Fibroblast of skin of right quadriceps (primary cell): ENCODE results near the gene AQP2.
"Not testable (repeated sequence)": the region's sequence is repeated elsewhere in the genome, so short reads cannot be mapped to it uniquely, and the experiment has no call there.

Experiments used
- DNase-seq: peaks from one replicate; pipeline ENCODE4 v3.0.0-alpha.2; 2013

Gene AQP2

DNA sequence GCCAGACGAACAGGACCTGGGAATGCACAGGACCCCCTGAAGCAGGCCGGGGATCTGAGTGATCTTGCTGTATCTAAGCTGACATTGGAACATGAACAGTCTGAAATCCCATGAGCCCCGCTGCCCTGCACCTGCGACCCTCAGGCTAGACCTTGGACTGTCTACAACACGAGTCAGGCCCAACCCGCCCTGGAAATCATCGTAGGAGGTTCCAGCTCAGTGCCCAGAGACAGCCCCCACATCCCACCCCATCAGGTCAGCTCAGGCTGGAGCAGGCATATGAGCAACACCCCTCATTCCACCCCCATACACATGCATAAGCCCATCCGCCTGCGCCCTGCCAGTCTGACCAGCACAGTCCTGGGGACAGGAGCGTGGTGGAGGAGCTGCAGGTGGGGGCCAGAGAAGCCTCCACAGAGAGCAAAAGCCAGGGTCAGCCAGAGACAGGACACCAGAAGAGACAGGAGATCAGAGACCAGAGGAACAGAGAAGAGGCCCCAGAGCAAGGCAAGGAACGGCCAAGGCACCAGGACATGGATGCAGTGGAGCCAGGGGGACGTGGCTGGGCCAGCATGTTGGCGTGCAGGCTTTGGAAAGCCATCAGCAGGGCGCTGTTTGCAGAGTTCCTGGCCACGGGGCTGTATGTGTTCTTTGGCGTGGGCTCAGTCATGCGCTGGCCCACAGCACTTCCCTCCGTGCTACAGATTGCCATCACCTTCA lies 22.3 kb downstream of the AQP2 start, which contains the start of gene AQP6:
Gene AQP6, plus strand, starts transcription at position 307 of the 720 bp plus-strand sequence. Its CDS starts 227 bp downstream, at position 534.
- DNase-seq, result no peak

DNA sequence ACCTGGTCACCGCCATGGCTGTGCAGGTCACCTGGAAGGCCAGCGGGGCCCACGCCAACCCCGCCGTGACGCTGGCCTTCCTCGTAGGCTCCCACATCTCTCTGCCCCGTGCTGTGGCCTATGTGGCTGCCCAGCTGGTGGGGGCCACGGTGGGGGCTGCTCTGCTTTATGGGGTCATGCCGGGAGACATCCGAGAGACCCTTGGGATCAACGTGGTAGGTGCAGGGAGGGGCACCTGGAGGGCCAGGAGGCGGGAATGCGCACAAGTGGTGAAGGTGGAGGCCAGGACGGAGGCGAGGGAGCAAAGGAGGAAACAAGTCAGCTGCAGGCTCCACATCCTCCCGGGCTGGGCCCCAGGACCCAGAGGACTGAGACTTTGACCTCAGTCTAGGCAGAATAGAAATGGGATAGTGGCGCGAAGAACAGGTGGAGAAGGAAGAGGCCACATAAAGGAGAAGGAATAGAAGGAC lies 22.9 kb downstream of the AQP2 start:
- DNase-seq, result no peak

DNA sequence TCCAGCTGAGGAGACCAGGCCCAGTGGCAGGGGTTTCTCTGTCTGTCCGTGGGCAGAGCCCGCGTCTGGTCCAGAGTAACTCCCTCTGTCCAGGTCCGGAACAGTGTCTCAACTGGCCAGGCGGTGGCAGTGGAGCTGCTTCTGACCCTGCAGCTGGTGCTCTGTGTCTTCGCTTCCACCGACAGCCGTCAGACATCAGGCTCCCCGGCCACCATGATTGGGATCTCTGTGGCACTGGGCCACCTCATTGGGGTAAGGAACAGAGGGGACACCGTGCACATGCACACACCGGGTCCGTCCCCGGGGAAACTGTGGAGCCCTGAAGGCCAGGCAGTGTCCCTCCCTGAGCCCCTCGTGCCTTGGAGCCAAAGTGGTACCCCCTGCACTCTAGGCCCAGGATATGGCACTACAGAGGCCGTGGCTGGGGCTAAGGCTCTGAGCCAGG lies 23.7 kb downstream of the AQP2 start:
- peak; percentile 30 for DNase-seq

DNA sequence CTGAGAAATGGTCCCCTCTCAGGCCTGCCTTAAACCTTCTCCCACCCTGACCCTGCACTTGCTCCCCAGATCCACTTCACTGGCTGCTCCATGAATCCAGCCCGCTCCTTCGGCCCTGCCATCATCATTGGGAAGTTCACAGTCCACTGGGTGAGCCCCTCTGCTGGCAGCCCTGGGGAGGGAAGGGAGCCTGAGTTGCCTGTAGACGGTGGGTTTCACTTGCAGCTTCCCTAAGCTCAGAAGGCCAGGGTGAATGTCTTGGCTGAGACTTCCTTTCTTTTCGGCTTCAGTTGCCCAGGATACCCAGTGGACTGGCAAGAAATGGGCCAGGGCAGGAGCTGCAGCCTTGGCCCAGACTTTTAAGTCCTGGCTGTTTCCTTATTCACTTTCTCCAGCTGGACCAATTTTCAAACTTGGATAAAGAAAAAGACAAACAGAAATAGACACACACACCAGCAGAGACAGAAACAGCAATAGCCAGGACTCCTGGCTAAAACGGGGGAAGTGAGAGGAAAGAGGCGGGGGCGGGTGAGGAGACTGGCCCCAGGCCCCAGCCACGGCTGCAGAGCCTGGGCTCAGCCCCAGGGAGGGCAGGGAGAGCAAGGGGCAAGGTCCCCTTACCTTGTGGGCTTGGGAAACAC lies 24.3 kb downstream of the AQP2 start:
- no peak for DNase-seq

DNA sequence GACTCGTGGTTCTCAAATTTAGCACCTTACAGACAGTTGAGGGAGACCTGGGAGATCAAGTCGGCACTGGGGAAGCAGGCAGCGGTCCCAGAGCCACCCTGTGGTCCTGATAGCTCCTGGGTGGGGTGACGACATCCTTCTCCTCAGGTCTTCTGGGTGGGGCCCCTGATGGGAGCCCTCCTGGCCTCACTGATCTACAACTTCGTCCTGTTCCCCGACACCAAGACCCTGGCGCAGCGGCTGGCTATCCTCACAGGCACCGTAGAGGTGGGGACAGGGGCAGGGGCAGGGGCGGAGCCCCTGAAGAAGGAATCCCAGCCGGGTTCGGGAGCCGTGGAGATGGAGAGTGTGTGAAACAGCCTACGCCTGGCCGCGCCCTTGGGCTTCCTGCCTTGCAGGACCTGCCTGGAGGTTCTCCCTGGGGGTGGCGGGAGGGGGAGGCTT lies 24.8 kb downstream of the AQP2 start:
- no peak for DNase-seq

DNA sequence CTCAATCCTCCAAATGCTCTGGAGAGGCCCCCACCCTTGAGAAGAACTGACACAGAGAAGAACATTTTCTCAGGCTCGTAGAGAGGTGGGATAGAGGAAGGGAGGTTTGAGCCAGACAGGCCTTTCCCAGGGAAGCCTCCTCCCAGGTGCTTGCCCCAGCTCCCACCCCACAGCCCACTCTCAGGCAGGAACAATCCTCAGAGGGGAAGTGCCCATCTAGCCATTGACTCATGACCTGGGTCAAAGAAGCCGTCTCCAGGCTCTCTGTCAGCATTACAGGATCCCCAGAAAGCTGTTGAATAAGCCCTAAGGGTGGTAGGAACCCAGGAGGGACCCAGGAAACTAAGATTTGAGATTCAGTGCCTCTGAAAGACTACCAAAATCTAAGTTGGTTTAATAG lies 26.0 kb downstream of the AQP2 start:
- no peak for DNase-seq

DNA sequence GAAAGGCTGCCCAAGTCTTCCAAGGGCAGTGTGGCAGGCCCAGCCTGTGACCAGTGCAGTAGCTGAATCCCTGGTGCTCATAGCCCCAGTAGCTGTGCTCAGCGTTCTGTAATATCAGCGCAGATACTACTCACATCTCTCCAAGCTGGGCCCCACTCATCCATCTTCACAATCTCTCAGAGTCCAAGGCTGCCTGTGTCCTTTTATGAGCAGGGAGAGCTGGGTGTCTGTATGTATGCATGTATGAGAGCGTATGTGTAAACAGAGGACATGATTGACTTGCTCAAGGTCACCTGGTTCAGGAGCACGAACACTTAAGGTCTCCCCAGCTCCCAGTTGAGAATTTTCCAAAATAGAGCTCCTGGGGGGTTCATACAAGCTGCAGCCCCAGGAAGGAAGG lies 27.6 kb downstream of the AQP2 start:
- no peak for DNase-seq

DNA sequence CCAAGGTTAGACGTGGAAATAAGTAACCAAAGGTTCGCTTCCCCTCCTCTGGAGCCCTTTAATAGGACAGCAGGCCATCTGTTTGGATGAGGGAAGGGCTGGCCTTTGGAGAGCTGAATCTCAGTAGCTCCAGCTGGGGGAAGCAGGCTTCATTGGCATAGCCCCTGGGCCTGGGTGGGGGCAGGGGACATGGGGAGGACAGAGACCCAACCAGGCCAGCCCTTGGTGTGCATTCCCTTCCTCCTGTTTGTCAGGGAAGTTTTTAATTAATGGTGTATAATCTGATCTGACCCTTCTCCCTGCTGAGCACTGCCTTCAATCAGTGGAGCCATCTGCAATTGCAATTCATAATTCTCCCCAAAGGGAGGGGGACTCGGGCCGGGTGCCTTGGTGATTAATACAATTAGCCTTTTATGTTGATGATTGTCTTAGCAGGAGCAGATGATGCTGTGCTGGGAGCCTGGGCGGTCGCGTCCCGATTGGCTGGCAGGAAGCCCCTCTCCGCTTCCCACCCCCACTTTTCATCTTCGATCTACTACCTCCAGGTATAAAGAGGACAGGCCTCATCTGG lies 28.6 kb downstream of the AQP2 start:
- DNase-seq, result no peak

DNA sequence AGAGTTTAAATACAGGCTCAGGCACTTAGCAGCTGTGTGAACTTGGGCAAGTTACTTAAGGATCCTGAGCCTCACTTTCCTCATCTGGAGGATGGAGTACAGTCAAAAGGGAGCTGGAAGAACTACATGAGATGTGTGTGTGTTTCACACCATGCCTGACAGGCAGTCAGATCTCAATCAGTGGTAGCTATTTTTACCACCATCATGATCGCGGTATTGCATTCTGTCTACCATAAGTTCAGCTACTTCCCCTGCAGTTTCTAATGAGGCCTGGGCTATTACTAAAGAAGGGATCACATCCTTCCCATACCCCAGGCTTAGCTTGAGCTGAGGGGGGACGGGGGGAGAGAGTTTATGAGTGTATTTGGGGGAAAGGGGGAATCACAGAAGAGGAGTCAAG lies 29.3 kb downstream of the AQP2 start:
- no peak for DNase-seq

DNA sequence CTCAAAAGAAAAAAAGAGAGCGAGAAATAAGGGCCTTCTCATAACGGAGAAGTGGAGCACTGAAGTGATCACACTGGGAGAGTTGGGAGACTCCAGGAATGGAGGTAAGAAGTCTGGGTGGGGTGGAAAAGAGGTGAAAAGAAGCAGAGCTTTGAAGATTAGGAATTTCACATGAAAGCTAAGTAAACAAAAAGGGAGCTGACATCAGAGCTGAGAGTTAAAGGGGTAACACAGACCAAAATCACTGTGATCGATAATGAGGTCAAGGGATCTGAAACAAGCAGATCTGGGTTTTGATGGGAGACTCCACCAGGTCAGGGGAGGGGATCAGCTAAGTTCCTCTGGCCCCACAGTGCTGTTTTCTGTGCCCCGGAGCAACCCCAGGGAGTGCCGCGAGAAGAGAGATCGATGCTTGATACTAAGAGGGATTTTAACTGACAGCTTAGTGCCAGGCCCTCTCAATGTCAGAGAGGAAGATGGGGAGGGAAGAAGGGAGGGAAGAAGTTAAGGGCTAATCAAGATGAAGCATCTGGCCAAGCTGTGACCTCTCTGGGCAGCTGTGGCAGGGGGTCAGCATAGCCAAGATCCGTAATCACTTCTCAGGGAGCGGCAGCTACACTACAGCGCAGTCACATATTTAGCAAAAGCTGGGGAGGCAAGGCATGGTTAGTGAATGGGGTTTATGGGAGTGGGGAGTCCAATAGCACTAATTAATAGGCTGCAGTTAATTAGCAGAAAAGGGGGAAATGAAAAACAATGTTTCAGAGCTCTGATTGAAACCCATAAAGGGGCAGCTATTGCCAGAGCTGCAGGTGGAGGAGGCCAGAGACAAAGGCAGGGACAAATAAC lies 30.2 kb downstream of the AQP2 start:
- DNase-seq, result no peak

DNA sequence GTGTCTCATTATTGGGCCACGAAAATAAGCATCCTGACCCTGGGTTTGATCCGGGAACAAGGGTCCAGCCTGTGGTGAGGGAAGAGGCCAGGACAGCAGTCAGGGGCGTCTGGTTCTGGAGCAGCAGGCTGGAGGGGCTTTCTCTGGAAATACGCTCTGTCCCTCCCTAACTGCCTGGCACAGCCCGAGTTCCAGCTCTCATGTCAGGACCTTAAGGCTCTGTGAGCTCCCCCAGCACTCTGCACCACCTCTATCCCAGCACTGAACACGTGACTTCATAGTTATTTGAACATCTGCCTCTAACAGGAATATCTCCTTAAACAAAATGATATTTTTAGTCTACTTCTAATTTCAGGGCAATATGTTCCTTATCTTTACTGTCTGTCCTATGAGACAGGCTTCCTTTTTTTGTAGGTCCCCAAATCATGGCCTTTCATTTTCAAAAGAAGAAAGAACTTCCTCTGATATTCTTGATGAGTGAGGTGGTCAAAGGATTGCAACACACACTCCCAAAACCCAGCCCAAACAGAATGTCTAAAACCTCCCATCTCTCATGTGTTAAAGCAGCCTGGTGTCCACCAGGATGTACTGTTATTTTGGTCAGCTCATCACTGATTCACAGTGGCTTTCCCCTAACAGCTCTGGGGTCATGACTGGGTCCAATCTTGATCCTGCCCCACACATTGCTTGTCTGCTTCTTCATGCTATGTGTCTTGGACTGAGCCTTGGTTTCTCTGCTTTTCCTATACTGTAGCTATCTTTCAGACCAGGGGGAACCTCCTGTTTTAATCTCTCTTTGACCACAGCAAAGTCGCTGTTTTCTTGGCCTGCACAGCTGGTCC lies 31.9 kb downstream of the AQP2 start:
- no peak for DNase-seq

DNA sequence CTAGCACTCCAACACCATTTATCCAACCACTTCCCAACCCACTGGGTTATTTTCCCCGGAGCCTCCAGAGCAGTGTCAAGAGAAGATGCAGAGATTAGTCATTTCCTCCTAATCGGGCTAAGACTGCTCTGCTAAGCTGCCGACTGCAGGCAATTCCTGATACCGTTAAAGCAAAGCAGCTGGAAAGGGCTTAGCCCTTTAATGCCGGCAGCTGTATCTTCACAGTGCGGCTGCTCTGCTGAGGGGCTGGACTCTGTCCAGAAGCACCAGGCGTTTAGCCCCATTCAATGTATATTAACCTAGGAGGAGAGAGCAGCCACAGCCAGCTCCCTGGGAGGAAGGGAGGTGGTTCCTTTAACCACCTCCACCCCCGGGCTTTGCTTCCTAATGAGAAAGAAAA lies 33.4 kb downstream of the AQP2 start:
- DNase-seq, result peak; percentile 89

DNA sequence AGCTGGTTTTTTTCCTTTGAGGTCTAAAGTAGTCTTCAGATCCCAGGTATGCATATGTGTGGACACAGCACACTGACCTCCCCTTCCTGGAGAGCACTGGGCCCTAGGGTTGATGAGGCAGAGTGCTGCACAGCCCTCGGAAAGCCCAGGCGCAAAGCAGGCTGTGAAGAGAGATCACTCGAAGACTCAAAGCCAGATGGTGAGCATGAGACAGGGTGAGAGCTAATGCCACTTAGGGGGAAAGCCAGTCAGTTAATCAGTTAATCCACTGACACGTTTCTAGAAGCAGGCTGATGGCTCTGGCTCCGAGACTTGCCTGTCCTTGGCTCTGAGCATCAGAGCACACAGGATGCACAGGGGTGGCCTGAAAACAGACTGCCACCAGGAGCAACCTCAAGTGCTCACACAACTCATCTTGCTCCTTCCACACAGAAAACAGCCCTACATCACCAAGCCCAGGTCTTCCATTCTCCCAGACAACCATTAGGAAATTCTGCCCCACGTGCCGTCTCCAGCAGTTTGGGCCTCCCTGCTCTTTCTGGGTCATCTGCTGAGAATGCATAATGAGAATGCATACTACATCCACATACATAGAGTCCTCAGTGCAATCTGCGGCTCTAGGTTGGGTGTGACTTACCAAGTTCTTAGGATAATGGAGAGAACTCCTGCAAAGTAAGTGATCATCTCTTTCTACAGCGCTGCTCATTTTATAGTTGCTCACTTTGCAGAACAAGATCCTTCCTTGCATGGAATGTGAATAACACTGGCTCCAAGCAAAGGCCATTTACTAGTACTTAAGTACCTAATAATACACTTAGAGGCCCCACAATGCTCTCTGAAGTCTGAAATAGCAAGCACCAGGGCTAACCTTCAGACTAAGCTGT lies 34.2 kb downstream of the AQP2 start:
- DNase-seq, result no peak

DNA sequence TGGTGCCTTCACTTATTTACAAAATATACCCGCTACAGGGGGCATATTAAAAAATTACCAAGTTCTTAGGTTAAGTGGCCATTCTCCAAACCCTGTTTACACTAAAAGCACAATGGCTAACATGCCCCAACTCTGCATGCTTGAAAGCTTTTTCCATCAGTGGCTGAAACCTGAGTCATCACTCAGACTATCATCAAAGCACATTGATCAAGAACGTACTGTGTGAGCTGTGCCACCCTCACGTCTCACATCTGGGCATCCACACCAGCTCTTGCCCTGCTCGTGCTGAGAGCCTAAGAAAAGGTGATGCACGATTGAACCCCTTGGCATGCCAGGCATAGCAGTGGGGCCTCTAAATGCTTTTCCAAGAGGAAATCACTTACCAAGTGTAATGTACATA lies 35.4 kb downstream of the AQP2 start:
- DNase-seq, result no peak

DNA sequence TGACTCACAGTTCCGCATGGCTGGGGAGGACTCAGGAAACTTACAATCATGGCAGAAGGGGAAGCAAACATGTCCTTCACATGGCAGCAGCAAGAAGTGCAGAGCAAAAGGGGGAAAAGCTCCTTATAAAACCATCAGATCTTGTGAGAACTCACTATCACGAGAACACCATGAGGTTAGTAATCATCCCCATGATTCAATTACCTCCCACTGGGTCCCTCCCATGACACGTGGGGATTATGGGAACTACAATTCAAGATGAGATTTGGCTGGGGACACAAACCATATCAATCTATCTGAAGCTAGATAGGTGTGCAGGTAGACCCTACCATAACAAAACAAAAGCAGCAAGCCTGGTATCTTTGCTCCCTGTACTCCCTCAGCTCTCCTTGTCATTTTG lies 35.9 kb downstream of the AQP2 start:
- DNase-seq, result not testable (repeated sequence)

DNA sequence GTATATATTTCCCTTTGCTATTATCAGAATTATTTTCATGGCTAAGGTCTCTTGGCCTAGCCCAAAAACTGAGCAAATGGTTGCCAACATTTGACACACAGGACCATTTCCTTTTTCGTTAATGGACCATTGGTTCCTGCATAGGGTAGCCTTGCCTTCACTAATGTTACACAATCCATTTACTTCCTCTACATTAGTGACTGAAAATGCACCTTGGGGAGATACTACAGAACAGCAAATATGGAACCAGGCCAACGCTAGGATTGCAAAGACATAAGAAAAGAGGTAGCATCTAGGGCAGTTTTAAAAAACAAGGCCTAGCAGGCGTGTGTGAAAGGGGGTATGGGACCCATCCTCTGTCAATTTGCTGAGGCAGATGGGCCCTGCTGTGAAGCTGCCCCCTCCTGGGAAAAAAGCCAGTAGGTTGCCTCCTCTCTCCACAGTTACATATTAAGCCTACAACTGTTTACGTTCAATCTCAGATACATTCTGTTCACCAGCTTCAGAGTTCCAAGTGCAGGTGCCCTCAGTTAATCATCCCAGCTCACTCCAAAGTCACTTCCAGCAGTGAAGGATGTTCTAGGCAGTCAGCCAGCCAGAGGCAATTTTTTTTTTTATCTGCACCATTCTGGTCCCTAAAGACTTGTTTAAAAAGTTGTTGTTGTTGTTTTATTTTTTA lies 37.2 kb downstream of the AQP2 start:
- no peak for DNase-seq

DNA sequence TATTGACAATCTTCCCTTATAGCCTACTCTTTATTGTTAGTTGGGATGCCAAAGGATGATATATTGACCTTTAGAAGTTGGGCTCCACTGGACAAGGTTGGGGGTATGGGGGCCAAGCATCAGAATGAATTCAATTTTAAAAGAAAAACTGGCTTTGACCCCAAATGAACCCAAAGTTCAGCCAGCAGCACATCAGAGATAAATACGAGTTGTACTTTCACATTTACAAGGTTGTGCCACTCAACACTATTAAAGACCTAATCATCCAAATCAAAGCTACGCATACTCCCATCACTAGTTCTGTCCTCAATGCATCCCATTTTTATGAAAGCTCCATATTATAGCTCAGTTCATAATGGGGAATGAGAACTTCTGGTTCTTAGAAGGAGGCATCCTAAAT lies 38.9 kb downstream of the AQP2 start:
- not testable (repeated sequence) for DNase-seq

DNA sequence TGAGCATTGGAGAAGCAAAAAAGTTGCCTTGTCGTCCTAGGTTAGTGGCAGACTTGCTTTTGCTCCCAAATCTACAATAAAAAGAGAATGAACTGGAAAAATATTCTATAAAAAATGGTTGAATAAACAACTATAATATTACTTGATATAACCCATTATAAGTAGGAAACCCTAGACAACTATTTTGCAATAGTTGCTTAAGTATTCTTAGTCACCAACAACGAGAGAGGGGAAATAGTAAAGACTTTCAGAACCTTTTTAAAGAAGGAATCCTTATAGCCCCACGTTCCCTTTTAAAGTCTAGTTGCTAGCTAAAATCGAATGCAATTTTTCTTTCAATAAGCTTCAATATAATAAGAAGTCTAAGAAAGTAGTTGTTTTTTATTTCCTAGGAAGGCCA lies 39.7 kb downstream of the AQP2 start:
- no peak for DNase-seq

DNA sequence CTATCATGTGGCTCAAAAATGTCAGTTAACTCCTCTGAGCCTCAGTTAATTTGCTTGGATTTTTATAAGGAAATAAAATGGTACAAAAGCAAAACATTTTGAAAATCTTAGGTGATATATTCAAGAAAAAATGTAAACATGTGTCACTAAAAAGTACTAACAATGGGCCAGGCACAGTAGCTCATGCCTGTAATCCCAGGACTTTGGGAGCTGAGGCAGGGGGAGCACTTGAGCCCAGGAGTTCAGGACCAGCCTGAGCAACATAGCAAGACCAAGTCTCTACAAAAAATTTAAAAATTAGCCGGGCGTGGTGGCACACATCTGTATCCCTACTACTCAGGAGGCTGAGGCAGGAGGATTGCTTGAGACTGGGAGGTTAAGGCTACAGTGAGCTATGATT lies 47.9 kb downstream of the AQP2 start:
- DNase-seq, result no peak

DNA sequence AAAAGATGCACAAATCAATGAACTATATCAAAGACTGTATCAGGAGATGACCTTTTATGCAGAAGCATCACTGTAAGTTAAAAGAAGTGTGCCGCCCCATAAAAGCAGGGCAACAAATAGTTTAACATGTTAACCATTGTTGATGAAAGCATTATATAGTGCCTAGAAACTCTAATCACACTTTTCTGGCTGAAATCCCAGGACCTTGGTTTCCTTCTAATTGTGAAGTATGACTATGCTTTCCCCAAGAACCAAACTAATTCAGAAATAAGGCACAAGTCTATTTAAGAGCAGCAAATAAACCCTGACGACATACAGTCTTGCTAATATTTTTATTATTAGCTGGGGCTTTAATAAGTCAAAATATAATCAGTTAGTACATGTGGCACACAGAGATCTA lies 53.1 kb downstream of the AQP2 start:
- DNase-seq, result peak; percentile 37

DNA sequence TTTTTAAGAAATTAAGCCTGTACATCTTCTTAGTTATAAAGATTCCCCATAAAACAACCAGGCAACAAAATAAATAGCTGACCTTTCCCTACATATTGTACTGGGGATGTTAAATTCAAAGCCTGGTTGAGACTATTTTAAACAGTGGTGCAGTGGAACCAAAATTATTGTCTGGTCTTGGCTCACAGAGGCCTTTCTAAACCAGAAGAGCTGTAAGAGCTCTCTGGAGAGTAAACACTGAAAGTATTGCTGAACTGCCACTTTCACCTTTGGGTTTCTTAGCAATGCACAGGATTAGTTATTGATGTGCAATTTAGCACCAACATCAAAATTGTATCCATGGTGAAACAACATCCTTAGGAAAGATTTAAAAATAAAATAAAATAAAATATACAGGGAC lies 54.2 kb downstream of the AQP2 start:
- DNase-seq, result no peak
